GM12873 (cell line): ENCODE data around the gene RUBCN.

ENCODE experiments used
- CTCF ChIP-seq: IDR thresholded peaks from 2 replicates; pipeline ENCODE4 v1.5.1; 2012; ENCODE audit warnings: low read depth, mild to moderate bottlenecking, moderate library complexity, low read length, control low read depth; ENCODE audit not compliant: insufficient read depth; ENCODE audit errors: missing control alignments

The RUBCN gene

GRCh38 chr3:197697355-197697754, 39.3 kb downstream of the RUBCN start:
- no peak for TF ChIP-seq CTCF

- TF ChIP-seq CTCF = no peak
Measured at GRCh38 chr3:197694251-197694650, 42.5 kb downstream of the RUBCN start.

GRCh38 chr3:197692641-197693040, 44.1 kb downstream of the RUBCN start:
- no peak for TF ChIP-seq CTCF

GRCh38 chr3:197690754-197691153, 46.0 kb downstream of the RUBCN start:
- TF ChIP-seq CTCF = no peak

- no peak for TF ChIP-seq CTCF
Measured at GRCh38 chr3:197687570-197687969, 49.1 kb downstream of the RUBCN start.

GRCh38 chr3:197686899-197687298, 49.8 kb downstream of the RUBCN start:
- TF ChIP-seq CTCF = no peak

GRCh38 chr3:197685546-197685945, 51.2 kb downstream of the RUBCN start:
- no peak for TF ChIP-seq CTCF
